ENCODE results near the gene IFI44.

Gene IFI44

DNA sequence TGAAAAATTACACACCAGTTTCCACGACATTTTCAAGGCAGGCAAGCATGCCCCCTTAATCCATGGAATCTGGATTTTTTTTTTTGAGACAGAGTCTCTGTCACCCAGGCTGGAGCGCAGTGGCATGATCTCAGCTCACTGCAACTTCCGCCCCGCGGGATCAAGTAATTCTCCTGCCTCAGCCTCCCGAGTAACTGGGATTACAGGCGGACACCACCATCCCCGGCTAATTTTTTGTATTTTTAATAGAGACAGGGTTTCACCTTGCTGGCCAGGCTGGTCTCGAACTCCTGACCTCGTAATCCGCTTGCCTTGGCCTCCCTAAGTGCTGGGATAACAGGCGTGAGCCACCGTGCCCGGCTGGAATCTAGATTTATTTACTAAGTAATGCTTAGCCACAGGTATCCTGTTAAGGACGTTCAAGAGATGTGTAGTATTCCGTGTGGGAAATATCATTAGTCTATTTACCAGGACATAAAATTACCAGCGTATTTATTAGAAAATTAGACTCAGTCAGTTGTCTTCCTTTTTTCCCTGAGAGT lies 2.5 kb downstream of the IFI44 start:
- no peak for DNase-seq

DNA sequence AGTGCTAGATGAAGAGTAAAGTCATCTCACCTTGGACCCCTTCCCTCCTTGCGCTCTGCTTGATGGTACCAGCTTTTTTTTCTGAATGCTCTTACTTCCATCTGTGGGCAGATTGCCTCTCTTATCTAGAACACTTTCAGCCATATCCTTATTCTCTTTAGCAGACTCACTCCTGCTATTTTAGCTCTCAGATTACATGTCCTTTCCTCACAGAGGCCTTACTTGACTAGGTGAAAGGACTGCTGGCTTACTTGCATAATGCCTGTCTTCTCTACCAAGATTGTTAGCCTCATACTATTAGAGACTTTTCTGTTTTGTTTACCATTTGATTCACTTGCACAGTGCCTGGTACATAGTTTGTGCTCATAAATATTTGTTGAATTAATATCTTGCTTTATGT lies 9.3 kb downstream of the IFI44 start:
- DNase-seq: no peak

DNA sequence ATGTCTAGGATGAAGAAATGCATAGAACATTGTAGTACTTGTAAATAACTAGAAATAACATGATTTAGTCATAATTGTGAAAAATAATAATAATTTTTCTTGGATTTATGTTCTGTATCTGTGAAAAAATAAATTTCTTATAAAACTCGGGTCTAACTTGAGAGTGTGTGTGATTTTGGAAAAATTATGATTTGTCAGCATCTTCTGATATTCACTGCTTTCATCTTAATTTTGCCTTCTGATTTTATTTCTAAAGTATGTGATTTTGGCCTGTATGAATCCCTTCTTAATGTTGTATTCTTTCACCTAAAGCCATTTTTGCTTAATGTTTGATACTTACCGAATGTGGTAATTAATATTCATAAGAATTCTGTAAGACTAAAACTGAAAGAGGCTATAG lies 14.3 kb downstream of the IFI44 start:
- DNase-seq: no peak

DNA sequence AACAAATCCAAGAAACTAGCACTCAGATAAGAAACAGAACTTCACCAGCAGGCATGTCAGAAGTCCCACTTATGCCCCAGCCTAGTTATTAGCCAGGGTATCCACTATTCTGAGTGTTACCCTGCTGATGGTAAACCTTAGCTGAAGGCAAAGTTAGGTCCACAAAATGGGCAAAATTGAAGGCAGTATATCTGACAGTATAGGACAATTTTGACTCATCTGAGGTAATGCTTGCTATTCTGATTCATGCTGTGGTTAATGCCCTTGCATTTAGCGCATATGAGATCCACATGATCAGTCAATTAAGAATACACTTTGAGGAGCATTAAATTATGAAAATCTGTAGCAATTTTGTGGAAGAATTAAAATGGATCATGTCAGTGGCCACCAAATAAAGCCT lies 15.1 kb downstream of the IFI44 start:
- no peak for DNase-seq

- no peak for DNase-seq
These were observed 16.2 kb downstream of the IFI44 start for GRCh38 chr1:78665809-78666208.

- no peak for DNase-seq
These were observed 18.3 kb downstream of the IFI44 start for GRCh38 chr1:78667939-78668338.

- DNase-seq: no peak
These were observed 18.8 kb downstream of the IFI44 start for GRCh38 chr1:78668427-78668826.

DNA sequence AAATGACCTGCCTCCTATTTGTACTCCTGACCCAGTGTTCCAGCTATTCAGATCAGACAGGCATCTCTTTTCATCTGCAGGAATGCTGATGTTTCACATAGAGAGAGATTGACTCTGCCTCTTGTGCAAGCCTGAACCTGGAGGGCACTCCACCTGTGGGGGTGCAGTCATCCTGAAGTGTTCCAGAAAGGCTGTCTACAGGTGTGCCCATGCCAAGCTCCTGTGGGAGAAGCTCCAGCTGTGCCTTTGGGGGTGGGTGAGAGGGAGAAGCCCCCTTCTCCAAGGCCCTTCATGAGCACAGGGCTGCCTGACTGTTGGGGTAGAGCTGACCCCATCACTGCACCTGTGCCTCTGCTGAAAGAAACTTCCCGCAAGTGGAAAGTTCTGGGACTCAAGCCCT lies 22.8 kb downstream of the IFI44 start:
- DNase-seq: no peak

DNA sequence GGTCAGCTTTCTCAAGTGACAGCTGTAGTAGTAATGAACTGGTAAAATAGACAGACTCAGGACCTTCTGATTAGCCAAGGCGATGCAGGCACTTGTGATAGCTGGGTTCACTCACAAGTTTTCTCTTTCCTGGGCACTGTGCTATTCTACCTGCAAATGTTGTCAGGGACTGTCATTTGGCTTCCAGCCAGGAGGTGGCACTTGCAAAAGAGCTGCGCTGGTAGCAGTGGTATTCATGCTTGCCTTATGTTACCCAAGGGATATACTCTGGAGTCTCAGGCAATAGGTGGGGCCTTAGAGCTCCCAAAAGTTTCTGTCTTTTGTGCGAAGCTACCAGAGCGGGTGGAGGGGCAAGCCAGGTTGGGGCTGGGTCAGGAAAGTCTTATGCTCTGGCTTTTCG lies 23.5 kb downstream of the IFI44 start:
- DNase-seq: peak; percentile 47

- DNase-seq: peak; percentile 60
These were observed 26.8 kb downstream of the IFI44 start for GRCh38 chr1:78676347-78676982.

DNA sequence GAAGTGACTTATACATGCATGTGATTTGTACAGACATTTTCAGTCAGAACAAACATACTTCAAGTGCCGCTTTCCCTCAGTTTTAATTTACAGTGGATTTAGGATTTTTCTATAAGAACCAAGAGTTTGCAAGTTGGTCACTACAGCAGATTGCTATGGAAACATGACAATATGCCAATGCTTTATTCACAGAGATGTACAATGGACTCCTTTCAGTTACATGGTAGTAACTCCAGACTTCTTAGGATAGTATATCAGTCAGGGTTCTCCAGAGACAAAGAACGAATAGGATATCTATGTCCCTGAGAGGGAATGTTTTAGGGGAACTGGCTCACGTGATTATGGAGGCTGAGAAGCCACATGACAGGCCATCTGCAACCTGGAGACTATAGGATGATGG lies 27.4 kb downstream of the IFI44 start:
- no peak for DNase-seq

DNA sequence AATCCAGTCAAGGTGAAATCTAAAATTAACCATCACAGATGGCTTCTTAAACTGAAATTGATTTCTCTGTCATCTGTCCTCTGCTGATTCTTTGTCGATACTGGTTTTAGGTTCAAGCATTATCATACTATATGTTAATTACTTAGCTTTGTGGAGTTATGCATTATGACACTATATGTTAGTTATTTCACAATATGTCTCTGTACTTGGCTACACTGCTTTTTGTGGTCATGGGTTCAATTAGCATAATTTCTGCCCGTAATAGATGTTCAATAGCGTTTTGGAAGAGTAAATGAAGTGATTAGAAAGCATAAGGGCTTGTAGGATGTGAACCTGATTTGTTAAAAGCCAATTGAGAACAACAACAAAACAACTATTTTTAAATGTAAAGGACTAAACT lies 28.2 kb downstream of the IFI44 start:
- no peak for DNase-seq

- no peak for DNase-seq
These were observed 28.7 kb downstream of the IFI44 start for GRCh38 chr1:78678324-78678723.

DNA sequence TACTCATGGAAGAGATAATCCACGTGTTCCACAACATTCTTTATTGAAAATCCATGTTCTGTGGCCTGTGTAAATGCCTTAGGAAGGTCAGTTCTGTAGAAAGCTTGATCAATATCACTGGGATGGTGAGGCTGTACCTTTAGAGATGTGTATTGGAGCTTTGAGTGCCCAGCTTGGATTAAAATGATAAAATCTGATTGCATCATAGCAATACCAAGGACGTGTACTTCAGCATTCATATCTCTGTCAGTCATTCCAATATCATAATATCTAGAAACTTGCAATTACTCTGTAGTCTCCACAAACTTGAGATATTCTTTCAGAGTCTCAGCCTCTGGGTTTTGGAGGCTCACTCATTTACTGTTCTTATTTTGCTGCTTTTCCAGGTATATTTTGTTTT lies 31.6 kb downstream of the IFI44 start:
- no peak for DNase-seq

DNA sequence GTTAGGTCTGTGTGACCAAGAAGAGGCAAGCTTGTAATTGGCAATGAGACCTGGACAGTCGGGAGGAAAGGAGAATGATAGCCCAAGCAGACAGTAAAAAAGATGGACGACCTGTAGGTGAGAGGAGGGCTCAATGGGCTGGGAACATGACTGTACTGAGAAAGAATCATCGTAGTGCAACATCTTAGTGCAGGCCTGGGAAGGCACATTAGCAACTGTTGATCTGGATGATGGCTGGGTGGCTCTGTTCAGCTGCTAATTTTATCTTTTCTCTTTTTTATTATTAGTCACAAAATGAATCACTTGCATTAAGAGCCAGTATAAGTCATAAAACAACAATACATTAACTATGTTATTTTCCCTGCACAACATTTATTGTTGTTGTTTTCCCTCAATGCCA lies 32.9 kb downstream of the IFI44 start:
- no peak for DNase-seq

DNA sequence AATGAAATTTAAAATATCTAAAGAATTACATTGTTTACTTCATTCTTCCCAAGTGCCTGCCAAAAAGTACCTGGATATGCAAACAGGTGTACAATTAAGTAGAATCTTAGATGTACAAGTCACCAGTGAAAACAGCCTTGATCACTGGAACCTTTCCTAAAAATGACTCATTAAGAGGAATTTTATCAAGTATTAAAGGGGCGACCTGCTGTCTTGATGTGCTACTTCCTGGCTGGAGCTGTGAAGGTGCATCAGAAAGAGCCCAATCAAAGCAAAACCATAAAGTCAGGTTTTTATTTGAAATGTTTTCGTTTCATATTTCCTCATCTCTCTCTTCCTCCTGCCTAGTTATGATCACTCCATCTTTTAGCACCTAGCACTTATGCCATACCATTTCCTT lies 33.4 kb downstream of the IFI44 start:
- DNase-seq: no peak

DNA sequence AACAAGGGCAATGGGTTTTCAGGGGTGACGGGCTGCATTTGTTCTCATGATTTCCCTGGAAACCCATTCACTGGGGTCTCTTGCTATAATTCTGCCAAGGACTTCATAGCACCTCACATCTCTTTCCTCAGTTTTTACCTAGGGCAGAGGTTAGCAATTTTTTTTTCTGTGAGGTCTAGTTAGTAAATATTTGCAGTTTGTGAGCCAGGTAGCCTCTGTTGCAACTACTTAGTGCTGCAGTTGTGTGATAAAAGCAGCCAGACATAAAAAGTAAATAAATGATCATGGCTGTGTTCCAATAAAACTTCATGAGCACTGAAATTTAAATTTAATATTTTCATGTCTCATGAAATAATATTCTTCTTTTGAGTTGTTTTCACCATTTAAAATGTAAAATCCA lies 37.7 kb downstream of the IFI44 start:
- DNase-seq: no peak

DNA sequence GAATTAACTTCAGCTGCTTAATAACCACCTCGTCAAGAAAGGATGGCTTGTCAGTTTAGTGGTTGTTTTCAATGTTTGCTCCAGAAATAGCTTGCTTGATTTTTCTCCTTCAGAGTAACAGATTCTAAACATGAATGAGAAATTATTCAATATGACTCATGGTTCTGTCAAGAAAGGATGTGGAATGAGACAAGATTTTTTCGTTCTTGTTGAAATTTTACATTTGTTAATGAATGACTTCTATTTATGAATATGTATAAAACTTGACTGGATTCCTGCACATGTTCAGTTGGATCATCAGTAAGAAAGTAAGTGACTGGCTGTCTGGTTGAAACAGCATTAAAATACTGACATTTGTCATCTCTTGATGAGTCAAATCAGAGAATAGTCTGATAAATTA lies 38.3 kb downstream of the IFI44 start:
- DNase-seq: no peak

DNA sequence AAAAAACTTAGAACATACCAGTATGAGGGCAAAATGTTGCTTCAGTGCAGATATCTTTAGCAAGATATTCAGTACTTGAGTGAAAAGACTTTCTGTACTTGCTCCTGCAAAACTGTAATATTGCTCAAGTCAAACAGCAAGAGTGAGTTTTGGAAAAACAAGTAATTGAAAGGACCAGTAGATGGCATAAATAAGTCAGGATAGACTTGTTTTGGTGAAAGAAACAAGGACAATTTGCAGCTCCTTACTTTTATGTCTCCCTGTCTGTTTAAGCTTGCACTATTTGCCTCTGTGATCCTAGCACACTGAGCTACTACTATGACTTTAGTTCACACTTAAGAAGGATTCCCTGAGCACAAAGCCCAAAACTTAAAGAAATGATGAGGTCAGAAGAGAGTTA lies 39.1 kb downstream of the IFI44 start:
- DNase-seq: no peak

DNA sequence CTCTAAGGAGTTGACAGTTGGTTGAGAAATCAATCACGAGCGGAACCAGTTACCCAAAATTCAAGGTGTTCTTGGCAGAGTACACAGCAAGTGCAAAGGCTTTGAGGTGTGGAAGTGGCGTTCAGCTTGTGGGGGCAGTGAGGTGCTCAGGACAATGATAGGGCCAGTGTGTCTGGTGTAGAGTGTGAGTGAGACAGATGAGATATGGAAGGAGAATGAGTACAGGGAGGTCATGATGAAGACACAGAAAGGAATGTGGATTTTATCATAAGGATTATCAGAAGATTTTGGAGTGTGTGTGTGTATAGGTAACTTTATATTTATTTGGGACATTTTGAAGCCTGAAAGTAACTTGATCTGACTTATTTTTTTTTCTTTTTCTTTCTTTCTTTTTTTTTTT lies 40.9 kb downstream of the IFI44 start:
- DNase-seq: no peak

- DNase-seq: no peak
These were observed 42.5 kb downstream of the IFI44 start for GRCh38 chr1:78691995-78692747.

DNA sequence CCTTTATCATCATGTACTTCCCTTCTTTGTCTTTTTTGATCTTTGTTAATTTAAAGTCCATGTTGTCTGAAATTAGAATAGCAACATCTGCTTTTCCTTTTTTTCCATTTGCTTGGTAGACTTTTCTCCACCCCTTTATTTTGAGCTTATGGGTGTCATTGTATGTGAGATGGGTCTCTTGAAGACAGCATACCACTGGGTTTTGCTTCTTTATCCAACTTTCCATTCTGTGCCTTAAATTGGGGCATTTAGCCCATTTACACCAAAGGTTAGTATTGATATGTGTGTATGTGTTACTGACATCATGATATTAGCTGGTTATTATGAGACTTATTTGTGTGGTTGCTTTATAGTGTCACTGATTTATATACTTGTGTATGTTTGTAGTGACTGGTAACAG lies 50.2 kb downstream of the IFI44 start:
- DNase-seq: no peak

DNA sequence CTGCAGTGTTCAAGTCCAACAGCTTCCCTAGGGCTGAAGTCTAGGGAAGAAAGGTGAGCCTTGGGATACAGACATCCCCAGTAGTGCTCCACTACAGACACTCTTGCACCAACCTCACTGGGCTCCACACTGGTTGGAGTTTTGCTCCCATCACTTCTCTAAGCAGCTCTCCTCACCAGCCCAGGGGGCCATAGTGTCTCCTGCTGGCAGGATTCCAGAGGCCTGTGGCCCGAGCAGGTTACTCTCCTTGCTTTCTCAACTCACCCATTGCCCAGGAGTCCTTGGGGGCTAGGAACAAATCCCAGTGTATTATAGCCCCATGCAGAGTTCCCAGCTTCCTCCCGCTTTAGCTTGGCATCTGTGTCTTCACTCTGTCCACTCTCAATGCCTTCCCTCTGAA lies 52.8 kb downstream of the IFI44 start:
- no peak for DNase-seq

- no peak for DNase-seq
These were observed 54.2 kb downstream of the IFI44 start for GRCh38 chr1:78703806-78704205.
